Upper lobe of left lung (tissue), 4 donors: ENCODE results near the gene MPRIP.

Experiments used
- POLR2A ChIP-seq, 4 donors: fragments of 450-650 bp; IDR thresholded peaks; one replicate each; pipeline ENCODE4 v1.5.1; 2016 to 2017; ENCODE audit warnings: antibody characterized with exemption in 4 of 4, mild to moderate bottlenecking in 2 of 4
- TF ChIP-seq, protein P1 (sequence below), 6 experiments: fragments of 450-650 bp in 4 of 6; fragments of 200-600 bp in 2 of 6; sonication (generic) in 2 of 6; IDR thresholded peaks; one replicate each; pipeline ENCODE4 v1.5.1; 2016 to 2019; ENCODE audit warnings: antibody characterized with exemption in 6 of 6

- TF ChIP-seq, protein P1, sequence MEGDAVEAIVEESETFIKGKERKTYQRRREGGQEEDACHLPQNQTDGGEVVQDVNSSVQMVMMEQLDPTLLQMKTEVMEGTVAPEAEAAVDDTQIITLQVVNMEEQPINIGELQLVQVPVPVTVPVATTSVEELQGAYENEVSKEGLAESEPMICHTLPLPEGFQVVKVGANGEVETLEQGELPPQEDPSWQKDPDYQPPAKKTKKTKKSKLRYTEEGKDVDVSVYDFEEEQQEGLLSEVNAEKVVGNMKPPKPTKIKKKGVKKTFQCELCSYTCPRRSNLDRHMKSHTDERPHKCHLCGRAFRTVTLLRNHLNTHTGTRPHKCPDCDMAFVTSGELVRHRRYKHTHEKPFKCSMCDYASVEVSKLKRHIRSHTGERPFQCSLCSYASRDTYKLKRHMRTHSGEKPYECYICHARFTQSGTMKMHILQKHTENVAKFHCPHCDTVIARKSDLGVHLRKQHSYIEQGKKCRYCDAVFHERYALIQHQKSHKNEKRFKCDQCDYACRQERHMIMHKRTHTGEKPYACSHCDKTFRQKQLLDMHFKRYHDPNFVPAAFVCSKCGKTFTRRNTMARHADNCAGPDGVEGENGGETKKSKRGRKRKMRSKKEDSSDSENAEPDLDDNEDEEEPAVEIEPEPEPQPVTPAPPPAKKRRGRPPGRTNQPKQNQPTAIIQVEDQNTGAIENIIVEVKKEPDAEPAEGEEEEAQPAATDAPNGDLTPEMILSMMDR (IDR thresholded peaks at IDR 0.05): no peak
- TF ChIP-seq POLR2A (IDR thresholded peaks at IDR 0.05): no peak
These were observed 480 bp upstream of the MPRIP start for GRCh38 chr17:17041571-17042383.
